Hepatocyte (in vitro differentiated cells): Measurements from ENCODE around the gene STAT5B.

Source experiments
- CTCF ChIP-seq: fragments of 200-600 bp; sonication (generic); IDR thresholded peaks from 2 replicates; pipeline ENCODE4 v1.5.1; 2016; ENCODE audit warnings: antibody characterized with exemption, mild to moderate bottlenecking; ENCODE audit not compliant: poor library complexity
- EZH2 ChIP-seq: fragments of 200-600 bp; sonication (generic); IDR thresholded peaks from 2 replicates; pipeline ENCODE4 v1.6.1; 2016; ENCODE audit warnings: antibody characterized with exemption, mild to moderate bottlenecking, borderline replicate concordance

DNA sequence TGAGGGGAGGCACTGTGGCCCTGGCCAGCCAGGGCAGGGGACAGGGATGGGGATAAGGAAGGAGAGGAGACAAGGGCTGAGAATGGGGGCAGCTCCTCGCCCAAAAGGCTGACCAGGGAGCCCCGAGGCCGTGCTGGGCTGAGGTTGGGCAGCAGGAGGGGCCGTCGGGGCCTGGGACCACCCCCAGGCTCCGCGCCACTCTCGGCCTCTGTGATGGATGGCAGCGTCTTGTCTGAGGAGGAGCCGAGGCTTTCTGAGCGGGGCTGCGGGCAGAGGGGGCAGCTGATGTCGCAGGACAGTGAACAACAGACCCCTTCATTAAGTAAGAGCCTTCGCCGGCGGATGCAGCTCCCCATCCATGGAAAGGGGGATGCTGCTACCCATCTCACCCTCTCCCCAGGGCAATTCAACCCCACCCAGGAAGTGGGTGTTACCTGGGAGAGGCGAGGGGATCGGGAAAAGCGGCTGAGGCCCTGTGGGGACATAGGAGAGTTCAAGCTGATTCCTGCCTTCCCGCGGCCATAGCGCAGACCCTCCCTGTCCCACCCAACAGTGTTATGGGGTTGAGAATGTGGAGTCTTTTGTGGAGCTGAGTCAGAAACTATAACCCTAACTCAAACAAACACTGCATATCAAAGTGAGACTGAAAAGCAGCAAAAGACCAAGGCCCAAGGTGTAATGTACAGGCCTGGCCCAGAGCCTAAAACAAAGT, 112.3 kb downstream of the STAT5B start:
- TF ChIP-seq CTCF: no peak
- TF ChIP-seq EZH2: no peak
